OCI-LY7 (cell line): Measurements from ENCODE around the gene PMF1. TPM values are rescaled to one million over a fixed set of nuclear protein-coding genes. Genes with fewer than 3 reads are reported as not detected.
A peak's percentile ranks its signal among the peaks of the same experiment; 100 is the strongest.

ENCODE experiments used
- BruUV-seq: library from RNA; stranded (reverse); fragments of 400-500 nt; replicated peaks from 2 replicates; lab custom pipeline; 2021; lab: Mats Ljungman, UMichigan
- CTCF ChIA-PET: fragments of 300-600 bp; sonication (Branson Sonifier 250); formaldehyde crosslinking; loops from one replicate; lab custom pipeline; 2022; ENCODE audit warnings: antibody characterized with exemption; ENCODE audit not compliant: unreplicated experiment; lab: Charles Lee
- POLR2A ChIA-PET: fragments of 300-600 bp; sonication (Branson Sonifier 250); formaldehyde crosslinking; loops from one replicate; lab custom pipeline; 2022; ENCODE audit warnings: antibody characterized with exemption; lab: Charles Lee
- DNase-seq: peaks from one replicate; pipeline ENCODE4 v3.0.0-alpha.2; 2015; ENCODE audit warnings: low spot score
- H2AFZ ChIP-seq: fragments of 200-600 bp; sonication (generic), shearing (Covaris generic); 2 replicates; pipeline ENCODE4 v1.6.1; 2014; ENCODE audit warnings: mild to moderate bottlenecking, antibody characterized with exemption, low read length, moderate library complexity
- H3K27ac ChIP-seq: fragments of 200-600 bp; sonication (generic); 2 replicates; pipeline ENCODE4 v1.5.1; 2014; ENCODE audit warnings: mixed run types, low read depth, mild to moderate bottlenecking, moderate library complexity, low read length, inconsistent platforms; ENCODE audit not compliant: poor library complexity, severe bottlenecking
- H3K36me3 ChIP-seq: fragments of 200-600 bp; sonication (generic); 2 replicates; pipeline ENCODE4 v1.6.1; 2014; ENCODE audit warnings: mild to moderate bottlenecking, antibody characterized with exemption, low read length, moderate library complexity, mixed read lengths; ENCODE audit not compliant: insufficient read depth
- H3K4me1 ChIP-seq: fragments of 200-600 bp; sonication (generic); 2 replicates; pipeline ENCODE4 v1.5.1; 2014; ENCODE audit warnings: mild to moderate bottlenecking, low read length; ENCODE audit not compliant: insufficient read depth, poor library complexity, severe bottlenecking
- H3K4me2 ChIP-seq: fragments of 200-600 bp; sonication (generic); 2 replicates; pipeline ENCODE4 v1.6.1; 2014; ENCODE audit warnings: mild to moderate bottlenecking, low read length
- H3K4me3 ChIP-seq: fragments of 200-600 bp; sonication (generic); 2 replicates; pipeline ENCODE4 v1.5.1; 2014; ENCODE audit warnings: mild to moderate bottlenecking, low read depth, low read length; ENCODE audit not compliant: poor library complexity, severe bottlenecking
- H3K79me2 ChIP-seq: fragments of 200-600 bp; sonication (generic); 2 replicates; pipeline ENCODE4 v1.6.1; 2016; ENCODE audit warnings: low read depth, mild to moderate bottlenecking, low read length, moderate library complexity, mixed read lengths; ENCODE audit not compliant: insufficient read depth
- H3K9me2 ChIP-seq: fragments of 200-600 bp; sonication (generic); 2 replicates; pipeline ENCODE4 v1.6.1; 2016; ENCODE audit warnings: mild to moderate bottlenecking, low read length, mixed read lengths; ENCODE audit not compliant: insufficient read depth
- H3K9me3 ChIP-seq: fragments of 200-600 bp; sonication (generic); 2 replicates; pipeline ENCODE4 v1.6.1; 2014; ENCODE audit warnings: mild to moderate bottlenecking, mixed run types, low read length, mixed read lengths
- H4K20me1 ChIP-seq: fragments of 200-600 bp; sonication (generic); 2 replicates; pipeline ENCODE4 v1.6.1; 2014; ENCODE audit warnings: mild to moderate bottlenecking, antibody characterized with exemption, low read length, moderate library complexity, mixed read lengths; ENCODE audit not compliant: insufficient read depth
- CTCF ChIP-seq: fragments of 200-600 bp; sonication (generic); conservative IDR thresholded peaks from 2 replicates; pipeline ENCODE4 v1.5.1; 2014; ENCODE audit warnings: mild to moderate bottlenecking, antibody characterized with exemption, low read length, moderate library complexity, mixed read lengths
- EZH2phosphoT487 ChIP-seq: fragments of 200-600 bp; sonication (generic); IDR thresholded peaks from 2 replicates; pipeline ENCODE4 v1.6.1; 2018; ENCODE audit warnings: low read depth, borderline replicate concordance, mild to moderate bottlenecking, mixed run types, antibody characterized with exemption, low read length, moderate library complexity, mixed read lengths
- intact Hi-C: fragments of 100-400 bp; cut with micrococcal nuclease; formaldehyde crosslinking; loops from one replicate; pipeline ENCODE4 v1.10.0; 2022; ENCODE audit not compliant: unreplicated experiment
- total RNA-seq, 2 experiments: library from RNA; depleted of rRNA in 1 of 2; stranded (reverse); fragments of >200 nt in 1 of 2; shearing (Covaris generic) in 1 of 2; gene quantifications; 2 replicates each; pipeline ENCODE4 v1.2.3, GENCODE V29; 2014 to 2022

The PMF1 gene
- total RNA-seq, 2 experiments from 2014 or later: 67.5 to 82.5 TPM

GRCh38 chr1:156204686-156205085, 8.1 kb upstream of the PMF1 start:
- ChIA-PET CTCF (no interaction called here), POLR2A (no interaction called here)
- no TSS peak for BruUV-seq
- Histone ChIP-seq H2AFZ (no peak overlapping the region), H3K27ac (no peak overlapping the region), H3K4me2 (no peak overlapping the region), H4K20me1 (no peaks in the 10 kb centered on the region), H3K9me2 (no peaks in the 10 kb centered on the region), H3K79me2 (peaks cover 14% of the 10 kb centered on the region; the same call in 1 of the 2 replicates), H3K36me3 (peaks cover 86% of the 10 kb centered on the region), H3K9me3 (no peaks in the 10 kb centered on the region), H3K4me3 (no peak overlapping the region), H3K4me1 (no peaks in the 10 kb centered on the region)
- no peak for DNase-seq
- TF ChIP-seq EZH2phosphoT487 (no peak), CTCF (no peak)
- intact Hi-C loops: no loop called here

GRCh38 chr1:156211243-156211642, 1.6 kb upstream of the PMF1 start:
- no peak overlapping the region for H2AFZ ChIP-seq
- H4K20me1 ChIP-seq: no peaks in the 10 kb centered on the region
- DNase-seq: no peak
- H3K36me3 ChIP-seq: peaks cover 65% of the 10 kb centered on the region
- ChIA-PET CTCF (no interaction called here), POLR2A (interaction anchor here (0.8 to 2.9 kb wide), 2 partner anchors 59 to 61 kb away, joined by 3 to 9 read pairs; no protein-coding TSS in a partner anchor)
- H3K9me2 ChIP-seq: no peaks in the 10 kb centered on the region
- no peak overlapping the region for H3K4me2 ChIP-seq
- no peaks in the 10 kb centered on the region for H3K9me3 ChIP-seq
- H3K79me2 ChIP-seq: peaks cover 25% of the 10 kb centered on the region
- BruUV-seq: no TSS peak
- no peak for TF ChIP-seq EZH2phosphoT487
- TF ChIP-seq CTCF: no peak
- intact Hi-C loops: loop anchor here (5.0 kb wide), 1 partner anchor 119 kb away; no protein-coding TSS in a partner anchor
- H3K4me3 ChIP-seq: no peak overlapping the region
- peaks cover 16% of the 10 kb centered on the region for H3K4me1 ChIP-seq
- H3K27ac ChIP-seq: no peak overlapping the region

GRCh38 chr1:156212130-156212529, 677 bp upstream of the PMF1 start:
- H3K4me3 ChIP-seq: peak overlapping the region; percentile 78
- intact Hi-C loops: loop anchor here (2.0 to 5.0 kb wide), 2 partner anchors 55 to 120 kb away; no protein-coding TSS in a partner anchor

More at GRCh38 chr1:156212130-156212529, 677 bp upstream of the PMF1 start:
- ChIA-PET CTCF (interaction anchor here (1.0 kb wide), 1 partner anchor 18 kb away, joined by 4 read pairs; the partner anchor contains the start of gene SLC25A44), POLR2A (interaction anchor here (0.5 to 2.9 kb wide), 7 partner anchors 13 to 111 kb away, joined by 3 to 18 read pairs (median 9); no protein-coding TSS in a partner anchor)
- Histone ChIP-seq H3K4me2 (peak overlapping the region; percentile 90), H3K79me2 (peaks cover 25% of the 10 kb centered on the region), H4K20me1 (no peaks in the 10 kb centered on the region), H3K36me3 (peaks cover 58% of the 10 kb centered on the region), H3K9me3 (no peaks in the 10 kb centered on the region), H3K9me2 (no peaks in the 10 kb centered on the region), H3K27ac (peak overlapping the region; percentile 74), H3K4me1 (peaks cover 16% of the 10 kb centered on the region), H2AFZ (peak overlapping the region; percentile 78; the same call in 1 of the 2 replicates)
- DNase-seq: no peak
- BruUV-seq: no TSS peak
- TF ChIP-seq EZH2phosphoT487: no peak
- TF ChIP-seq CTCF: no peak
